SK-N-SH (cell line): Measurements from ENCODE around the gene SH3BGRL2. TPM values are rescaled to one million over a fixed set of nuclear protein-coding genes. Genes with fewer than 3 reads are reported as not detected.
"Not testable (repeated sequence)": the region's sequence is repeated elsewhere in the genome, so short reads cannot be mapped to it uniquely, and the experiment has no call there.

Experiments
- CTCF ChIA-PET: fragments of 300-600, 350-600 bp; formaldehyde crosslinking; extraction: SDS; loops from one replicate; lab custom pipeline; 2021; lab: Yijun Ruan, JAX
- POLR2A ChIA-PET: fragments of 350-600 bp; sonication (Branson Sonifier 250); formaldehyde crosslinking; extraction: SDS; loops from one replicate; lab custom pipeline; 2020; ENCODE audit warnings: antibody characterized with exemption, inconsistent platforms; lab: Yijun Ruan, JAX
- DNase-seq: peaks from one replicate; pipeline ENCODE4 v3.0.0; 2012
- H2AFZ ChIP-seq: fragments of 200-600 bp; sonication (generic); 2 replicates; pipeline ENCODE4 v1.8.1; 2016; ENCODE audit warnings: antibody characterized with exemption, mild to moderate bottlenecking, low read depth
- H3F3A ChIP-seq: fragments of 200-600 bp; sonication (generic); replicated peaks from 2 replicates; pipeline ENCODE3; 2016; ENCODE audit warnings: antibody characterized with exemption, mild to moderate bottlenecking; ENCODE audit not compliant: insufficient read depth
- H3K27ac ChIP-seq, 2 experiments: fragments of 200-500 bp in 1 of 2; fragments of 200-600 bp in 1 of 2; sonication (Bioruptor generic) in 1 of 2; sonication (generic), shearing (Covaris generic) in 1 of 2; 2 replicates each; pipeline versions ENCODE4 v1.5.1 to v1.6.1; 2014 to 2016; ENCODE audit warnings: low read depth in 2 of 2, inconsistent platforms in 1 of 2, low read length in 1 of 2, mild to moderate bottlenecking in 1 of 2, mixed read lengths in 1 of 2
- H3K27me3 ChIP-seq: fragments of 200-600 bp; sonication (generic), shearing (Covaris generic); 2 replicates; pipeline ENCODE4 v1.6.1; 2016; ENCODE audit warnings: mixed run types; ENCODE audit not compliant: insufficient read depth
- H3K36me3 ChIP-seq, 2 experiments: fragments of 200-500 bp in 1 of 2; fragments of 200-600 bp in 1 of 2; sonication (Bioruptor generic) in 1 of 2; sonication (generic) in 1 of 2; replicated peaks in 1 of 2; 2 replicates each; pipeline versions ENCODE3 to v1.5.1; 2014 to 2016; ENCODE audit warnings: low read length in 1 of 2, mild to moderate bottlenecking in 1 of 2; ENCODE audit not compliant: insufficient read depth in 2 of 2, control insufficient read depth in 1 of 2
- H3K4me1 ChIP-seq, 2 experiments: fragments of 200-500 bp in 1 of 2; fragments of 200-600 bp in 1 of 2; sonication (Bioruptor generic) in 1 of 2; sonication (generic), shearing (Covaris generic) in 1 of 2; 2 replicates each; pipeline versions ENCODE4 v1.5.1 to v1.6.1; 2014 to 2016; ENCODE audit warnings: low read depth in 1 of 2, low read length in 1 of 2, mixed run types in 1 of 2; ENCODE audit not compliant: insufficient read depth in 2 of 2, control insufficient read depth in 1 of 2
- H3K4me2 ChIP-seq: fragments of 200-600 bp; sonication (generic), shearing (Covaris generic); 2 replicates; pipeline ENCODE4 v1.6.1; 2017; ENCODE audit warnings: mixed run types
- H3K4me3 ChIP-seq, 2 experiments: fragments of 200-500 bp in 1 of 2; fragments of 200-600 bp in 1 of 2; sonication (Bioruptor generic) in 1 of 2; sonication (generic), shearing (Covaris generic) in 1 of 2; 2 replicates each; pipeline versions ENCODE4 v1.5.1 to v1.8.1; 2014 to 2016; ENCODE audit warnings: low read depth in 2 of 2, inconsistent platforms in 1 of 2, low read length in 1 of 2, mild to moderate bottlenecking in 1 of 2, mixed read lengths in 1 of 2, moderate library complexity in 1 of 2
- H3K79me2 ChIP-seq: fragments of 200-600 bp; sonication (generic); 2 replicates; pipeline ENCODE4 v1.8.1; 2017; ENCODE audit warnings: mild to moderate bottlenecking; ENCODE audit not compliant: insufficient read depth
- H3K9ac ChIP-seq: fragments of 200-600 bp; sonication (generic); 2 replicates; pipeline ENCODE4 v1.6.1; 2017; ENCODE audit warnings: mixed run types
- H3K9me2 ChIP-seq: fragments of 200-600 bp; sonication (generic); 2 replicates; pipeline ENCODE4 v1.6.1; 2017; ENCODE audit warnings: mixed run types
- H3K9me3 ChIP-seq: fragments of 200-600 bp; sonication (generic); 2 replicates; pipeline ENCODE4 v1.6.1; 2017; ENCODE audit warnings: mixed run types, mild to moderate bottlenecking, moderate library complexity
- H4K20me1 ChIP-seq: fragments of 200-600 bp; sonication (generic); 2 replicates; pipeline ENCODE4 v1.6.1; 2017; ENCODE audit warnings: mild to moderate bottlenecking, mixed run types; ENCODE audit not compliant: insufficient read depth
- EZH2phosphoT487 ChIP-seq: fragments of 200-600 bp; sonication (generic); IDR thresholded peaks from 2 replicates; pipeline ENCODE4 v1.6.1; 2017; ENCODE audit warnings: low read depth, mixed run types, mild to moderate bottlenecking, antibody characterized with exemption, moderate library complexity, borderline replicate concordance
- GABPA ChIP-seq: IDR thresholded peaks from 2 replicates; pipeline ENCODE4 v1.4.0; 2012; ENCODE audit warnings: low read depth, mild to moderate bottlenecking
- JUND ChIP-seq: IDR thresholded peaks from 2 replicates; pipeline ENCODE4 v1.4.0; 2012
- NRF1 ChIP-seq: IDR thresholded peaks from 2 replicates; pipeline ENCODE4 v1.6.1; 2012; ENCODE audit warnings: low read depth, mild to moderate bottlenecking, low read length
- WGBS: methylation state at CpG from one replicate; pipeline ENCODE4 v1.1.6; 2017; ENCODE audit warnings: low lambda C conversion rate; 5-methylcytosine and 5-hydroxymethylcytosine counted together
- polyA plus RNA-seq, 3 experiments: library from polyadenylated mRNA; depleted of rRNA; stranded (reverse); fragments of >200 nt; gene quantifications; 2 replicates each; pipeline ENCODE4 v1.2.3, GENCODE V29; 2012
- TF ChIP-seq, protein P1 (sequence below): IDR thresholded peaks from 2 replicates; pipeline ENCODE4 v1.4.0; 2012; ENCODE audit warnings: low read depth, borderline replicate concordance
- TF ChIP-seq, protein P2 (sequence below): IDR thresholded peaks from 2 replicates; pipeline ENCODE4 v1.4.0; 2012; ENCODE audit warnings: low read depth, borderline replicate concordance

Gene SH3BGRL2
- polyA plus RNA-seq, 1 of the 3 experiments (the other 2 are of a cell fraction), result 1.4 TPM

DNA sequence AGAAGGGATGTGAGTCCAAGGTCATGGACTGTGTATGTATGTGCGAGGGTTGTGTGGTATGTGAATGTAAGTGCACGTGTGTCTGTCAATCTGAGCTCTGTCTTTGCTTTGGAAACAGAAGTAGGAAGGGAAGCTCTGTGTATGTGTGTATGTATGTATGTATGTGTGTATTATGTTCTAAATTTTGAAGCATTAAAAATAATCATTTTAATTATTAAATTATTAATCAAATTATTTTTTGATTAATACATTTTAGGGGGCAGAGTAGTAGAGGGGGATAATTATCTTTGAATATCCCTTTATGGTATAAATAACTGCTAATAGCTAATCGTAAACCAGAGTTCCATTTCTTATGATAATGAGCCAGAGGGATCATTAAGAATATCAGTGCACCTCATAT is 42.8 kb downstream of the SH3BGRL2 start:
- no peak for TF ChIP-seq JUND
- no peak for TF ChIP-seq GABPA
- TF ChIP-seq EZH2phosphoT487, result no peak
- TF ChIP-seq, protein P1, sequence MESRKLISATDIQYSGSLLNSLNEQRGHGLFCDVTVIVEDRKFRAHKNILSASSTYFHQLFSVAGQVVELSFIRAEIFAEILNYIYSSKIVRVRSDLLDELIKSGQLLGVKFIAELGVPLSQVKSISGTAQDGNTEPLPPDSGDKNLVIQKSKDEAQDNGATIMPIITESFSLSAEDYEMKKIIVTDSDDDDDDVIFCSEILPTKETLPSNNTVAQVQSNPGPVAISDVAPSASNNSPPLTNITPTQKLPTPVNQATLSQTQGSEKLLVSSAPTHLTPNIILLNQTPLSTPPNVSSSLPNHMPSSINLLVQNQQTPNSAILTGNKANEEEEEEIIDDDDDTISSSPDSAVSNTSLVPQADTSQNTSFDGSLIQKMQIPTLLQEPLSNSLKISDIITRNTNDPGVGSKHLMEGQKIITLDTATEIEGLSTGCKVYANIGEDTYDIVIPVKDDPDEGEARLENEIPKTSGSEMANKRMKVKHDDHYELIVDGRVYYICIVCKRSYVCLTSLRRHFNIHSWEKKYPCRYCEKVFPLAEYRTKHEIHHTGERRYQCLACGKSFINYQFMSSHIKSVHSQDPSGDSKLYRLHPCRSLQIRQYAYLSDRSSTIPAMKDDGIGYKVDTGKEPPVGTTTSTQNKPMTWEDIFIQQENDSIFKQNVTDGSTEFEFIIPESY, result no peak
- TF ChIP-seq, protein P2, sequence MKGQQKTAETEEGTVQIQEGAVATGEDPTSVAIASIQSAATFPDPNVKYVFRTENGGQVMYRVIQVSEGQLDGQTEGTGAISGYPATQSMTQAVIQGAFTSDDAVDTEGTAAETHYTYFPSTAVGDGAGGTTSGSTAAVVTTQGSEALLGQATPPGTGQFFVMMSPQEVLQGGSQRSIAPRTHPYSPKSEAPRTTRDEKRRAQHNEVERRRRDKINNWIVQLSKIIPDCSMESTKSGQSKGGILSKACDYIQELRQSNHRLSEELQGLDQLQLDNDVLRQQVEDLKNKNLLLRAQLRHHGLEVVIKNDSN, result no peak
- no peak for TF ChIP-seq NRF1
- CTCF ChIA-PET, result interaction anchor here (2.5 kb wide), 1 partner anchor 104 kb away, joined by 32 read pairs; no protein-coding TSS in a partner anchor
- H4K20me1 ChIP-seq, result no peaks in the 10 kb centered on the region
- no peaks in the 10 kb centered on the region for H3K79me2 ChIP-seq
- no peak overlapping the region for H3K4me3 ChIP-seq
- H3K9me3 ChIP-seq, result no peaks in the 10 kb centered on the region
- H3K4me2 ChIP-seq, result no peak overlapping the region
- DNase-seq, result no peak
- no peak overlapping the region for H3K9ac ChIP-seq
- no peak overlapping the region for H2AFZ ChIP-seq
- no peaks in the 10 kb centered on the region for H3F3A ChIP-seq
- H3K9me2 ChIP-seq, result no peaks in the 10 kb centered on the region
- H3K4me1 ChIP-seq, result peaks cover 4 to 6% of the 10 kb centered on the region in 2 experiments; a peak in 3 of 4 replicates
- H3K27ac ChIP-seq, result no peak overlapping the region
- H3K27me3 ChIP-seq, result no peaks in the 10 kb centered on the region
- H3K36me3 ChIP-seq, result peaks cover 0 to 2% of the 10 kb centered on the region in 2 experiments
- 87% methylated on average over 3 of the region's 3 CpGs for WGBS
- POLR2A ChIA-PET, result no interaction called here

DNA sequence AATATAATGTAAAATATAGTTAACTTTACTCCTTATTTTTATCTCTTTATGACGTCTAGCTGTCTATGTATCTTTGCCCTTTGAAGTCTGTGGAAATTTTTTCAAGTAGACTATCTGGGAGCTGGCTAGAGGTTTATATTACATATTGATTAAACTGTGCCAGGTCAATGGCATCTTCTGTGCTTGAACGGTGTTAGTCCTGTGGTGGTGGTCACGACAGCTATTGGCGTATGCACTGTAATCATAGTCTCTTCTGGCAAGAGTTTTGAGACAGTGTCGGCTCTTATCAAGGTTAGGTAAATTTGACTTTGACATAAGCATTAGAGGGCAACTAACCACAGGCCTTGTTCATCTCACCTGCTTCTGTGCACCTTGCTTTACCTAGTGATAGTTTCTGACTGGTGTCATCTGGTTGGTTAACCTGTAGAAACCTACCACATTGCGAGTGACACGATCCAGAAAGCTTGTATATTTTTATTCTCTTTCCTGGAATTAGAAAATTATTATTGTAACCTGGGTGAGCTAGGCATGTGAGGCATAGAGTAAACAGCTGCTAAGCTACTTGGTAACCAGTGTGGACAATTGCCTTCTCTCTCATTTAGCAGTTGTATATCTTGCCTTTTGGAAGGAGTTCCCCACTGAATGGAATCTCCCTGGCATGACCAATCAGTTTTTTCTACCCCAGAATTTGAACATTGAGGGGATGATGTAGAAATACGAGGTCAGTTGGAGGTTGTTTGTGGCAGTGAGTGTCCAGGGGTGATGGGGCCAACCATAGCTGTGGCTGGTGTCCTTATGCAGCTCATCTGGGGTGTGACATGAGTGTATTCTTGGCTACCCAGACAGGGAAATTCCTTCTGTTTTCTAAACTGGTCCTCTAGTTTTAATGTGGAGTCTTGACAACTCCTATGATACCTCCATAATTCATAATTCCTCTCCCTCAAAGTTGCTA is 45.9 kb downstream of the SH3BGRL2 start:
- ChIA-PET POLR2A (no interaction called here), CTCF (interaction anchor here (0.8 to 1.4 kb wide), 3 partner anchors 31 to 192 kb away, joined by 3 to 6 read pairs (median 5); no protein-coding TSS in a partner anchor)
- 85% methylated on average over 8 of the region's 8 CpGs for WGBS
- Histone ChIP-seq H3F3A (no peaks in the 10 kb centered on the region), H2AFZ (no peak overlapping the region), H3K36me3 (peaks cover 0 to 2% of the 10 kb centered on the region in 2 experiments), H3K4me1 (peaks cover under 1 to 4% of the 10 kb centered on the region in 2 experiments; a peak in 2 of 4 replicates), H3K27ac (no peak overlapping the region), H3K79me2 (no peaks in the 10 kb centered on the region), H3K4me3 (no peak overlapping the region), H3K27me3 (no peaks in the 10 kb centered on the region), H3K9ac (no peak overlapping the region), H3K9me3 (no peaks in the 10 kb centered on the region), H3K4me2 (no peak overlapping the region), H3K9me2 (no peaks in the 10 kb centered on the region), H4K20me1 (no peaks in the 10 kb centered on the region)
- no peak for TF ChIP-seq EZH2phosphoT487
- no peak for DNase-seq

- H3K4me2 ChIP-seq, H4K20me1 ChIP-seq, H3K36me3 ChIP-seq, H3K4me3 ChIP-seq, H3K9me2 ChIP-seq, H3F3A ChIP-seq, H3K27ac ChIP-seq, H3K9me3 ChIP-seq, H2AFZ ChIP-seq, H3K27me3 ChIP-seq, H3K9ac ChIP-seq, DNase-seq, H3K79me2 ChIP-seq, POLR2A ChIA-PET: not testable (repeated sequence)
- peaks cover 0 to 15% of the 10 kb centered on the region in 2 experiments; a peak in 2 of 4 replicates for H3K4me1 ChIP-seq
- CTCF ChIA-PET, result interaction anchor here (2.1 kb wide), 1 partner anchor 32 kb away, joined by 8 read pairs; no protein-coding TSS in a partner anchor
- WGBS, result 82% methylated on average over 4 of the region's 4 CpGs
These were observed 51.6 kb downstream of the SH3BGRL2 start for GRCh38 chr6:79682682-79683081.
